SU-DHL-6 (cell line): ENCODE measurements around the gene CFAP107.
"Not testable (repeated sequence)": the region's sequence is repeated elsewhere in the genome, so short reads cannot be mapped to it uniquely, and the experiment has no call there.

Source experiments
- H2AFZ ChIP-seq: fragments of 200-600 bp; sonication (generic); 2 replicates; pipeline ENCODE4 v1.6.1; 2014; ENCODE audit warnings: low read depth, mild to moderate bottlenecking, moderate library complexity, mixed read lengths, antibody characterized with exemption, low read length; ENCODE audit not compliant: severe bottlenecking
- H3F3A ChIP-seq: fragments of 200-600 bp; shearing (Covaris generic); 2 replicates; pipeline ENCODE4 v1.6.0; 2016; ENCODE audit warnings: antibody characterized with exemption, mild to moderate bottlenecking; ENCODE audit not compliant: insufficient read depth
- H3K27ac ChIP-seq: fragments of 200-600 bp; sonication (generic); 2 replicates; pipeline ENCODE4 v1.5.1; 2016; ENCODE audit warnings: low read depth, mild to moderate bottlenecking, low read length, moderate library complexity, mixed read lengths
- H3K27me3 ChIP-seq: fragments of 200-600 bp; sonication (generic), shearing (Covaris generic); 2 replicates; pipeline ENCODE4 v1.6.0; 2014; ENCODE audit warnings: mild to moderate bottlenecking, low read length
- H3K36me3 ChIP-seq: fragments of 200-600 bp; sonication (generic); 2 replicates; pipeline ENCODE4 v1.6.1; 2014; ENCODE audit warnings: mild to moderate bottlenecking, low read length, mixed read lengths
- H3K4me2 ChIP-seq: fragments of 300-600, 200-600 bp; shearing (Covaris generic), sonication (generic); 2 replicates; pipeline ENCODE4 v1.6.0; 2014; ENCODE audit warnings: low read length, low read depth, mild to moderate bottlenecking; ENCODE audit not compliant: poor library complexity, severe bottlenecking
- H3K4me3 ChIP-seq: fragments of 200-600 bp; sonication (generic); 2 replicates; pipeline ENCODE4 v1.5.1; 2014; ENCODE audit warnings: antibody characterized with exemption, low read length, mild to moderate bottlenecking, mixed read lengths; ENCODE audit not compliant: insufficient read depth, poor library complexity, severe bottlenecking
- H3K79me2 ChIP-seq: fragments of 200-600 bp; sonication (generic); 2 replicates; pipeline ENCODE4 v1.6.1; 2014; ENCODE audit warnings: mild to moderate bottlenecking, low read length, moderate library complexity; ENCODE audit not compliant: insufficient read depth
- H3K9ac ChIP-seq: fragments of 200-600 bp; sonication (generic); 2 replicates; pipeline ENCODE4 v1.7.0; 2014; ENCODE audit warnings: mild to moderate bottlenecking, low read length
- H3K9me2 ChIP-seq: fragments of 200-600 bp; sonication (generic); replicated peaks from 2 replicates; pipeline ENCODE4 v1.6.1; 2014; ENCODE audit warnings: low read length; ENCODE audit not compliant: insufficient read depth
- H3K9me3 ChIP-seq: fragments of 200-600 bp; sonication (generic); 2 replicates; pipeline ENCODE4 v1.6.1; 2014; ENCODE audit warnings: low read length, mixed read lengths; ENCODE audit not compliant: insufficient read depth
- H4K20me1 ChIP-seq: fragments of 200-600 bp; sonication (generic); 2 replicates; pipeline ENCODE4 v1.6.1; 2014; ENCODE audit warnings: low read depth, mild to moderate bottlenecking, antibody characterized with exemption, low read length, moderate library complexity, mixed read lengths
- CTCF ChIP-seq: fragments of 200-600 bp; sonication (generic); IDR thresholded peaks from one replicate; pipeline ENCODE4 v1.5.1; 2017; ENCODE audit warnings: antibody characterized with exemption, mild to moderate bottlenecking, low read length, moderate library complexity; ENCODE audit not compliant: insufficient read depth, poor library complexity, severe bottlenecking
- EZH2phosphoT487 ChIP-seq: fragments of 200-600 bp; sonication (generic), shearing (Covaris generic); conservative IDR thresholded peaks from 2 replicates; pipeline ENCODE4 v1.6.1; 2018; ENCODE audit warnings: mild to moderate bottlenecking, antibody characterized with exemption, low read length, moderate library complexity, mixed read lengths

The CFAP107 gene

GRCh38 chr1:12778061-12778460 lies 32.1 kb downstream of the CFAP107 start:
- Histone ChIP-seq H3K9me3 (no peaks in the 10 kb centered on the region), H3K9me2 (no peaks in the 10 kb centered on the region), H3K79me2 (no peaks in the 10 kb centered on the region), H3K27ac (no peak overlapping the region), H3K36me3 (no peaks in the 10 kb centered on the region), H3K9ac (no peak overlapping the region), H3K4me2 (no peak overlapping the region), H3F3A (no peaks in the 10 kb centered on the region), H4K20me1 (no peaks in the 10 kb centered on the region), H2AFZ (no peak overlapping the region), H3K4me3 (no peak overlapping the region), H3K27me3 (no peaks in the 10 kb centered on the region)
- no peak for TF ChIP-seq CTCF
- TF ChIP-seq EZH2phosphoT487, result no peak

GRCh38 chr1:12778907-12779306 lies 32.9 kb downstream of the CFAP107 start:
- Histone ChIP-seq H3K27ac (no peak overlapping the region), H3K36me3 (no peaks in the 10 kb centered on the region), H3K79me2 (no peaks in the 10 kb centered on the region), H3K4me3 (no peak overlapping the region), H3K9ac (no peak overlapping the region), H3K9me3 (no peaks in the 10 kb centered on the region), H2AFZ (no peak overlapping the region), H4K20me1 (no peaks in the 10 kb centered on the region), H3K4me2 (no peak overlapping the region), H3K9me2 (no peaks in the 10 kb centered on the region), H3K27me3 (no peaks in the 10 kb centered on the region), H3F3A (no peaks in the 10 kb centered on the region)
- TF ChIP-seq CTCF (no peak), EZH2phosphoT487 (no peak)

- not testable (repeated sequence) for H3F3A ChIP-seq, H3K27me3 ChIP-seq, H3K4me3 ChIP-seq
Observed at GRCh38 chr1:12781488-12781887, 35.5 kb downstream of the CFAP107 start.

GRCh38 chr1:12783783-12784182 lies 37.8 kb downstream of the CFAP107 start:
- H3K9me3 ChIP-seq, H3K27me3 ChIP-seq, H3K27ac ChIP-seq, H3K79me2 ChIP-seq, H3K9ac ChIP-seq, H3K9me2 ChIP-seq, H3K4me3 ChIP-seq, H3K36me3 ChIP-seq, H2AFZ ChIP-seq, H4K20me1 ChIP-seq, H3F3A ChIP-seq, H3K4me2 ChIP-seq: not testable (repeated sequence)

More at GRCh38 chr1:12781488-12781887, 35.5 kb downstream of the CFAP107 start:
- not testable (repeated sequence) for H3K27ac ChIP-seq, H2AFZ ChIP-seq, H3K36me3 ChIP-seq, H3K9ac ChIP-seq, H3K4me2 ChIP-seq, H3K9me2 ChIP-seq, H3K9me3 ChIP-seq, H4K20me1 ChIP-seq, H3K79me2 ChIP-seq

- H3K4me3 ChIP-seq, H4K20me1 ChIP-seq, H3K9ac ChIP-seq, H3K9me2 ChIP-seq, H3K79me2 ChIP-seq, H2AFZ ChIP-seq, H3K4me2 ChIP-seq, H3K27me3 ChIP-seq, H3F3A ChIP-seq, H3K36me3 ChIP-seq, H3K27ac ChIP-seq, H3K9me3 ChIP-seq: not testable (repeated sequence)
Observed at GRCh38 chr1:12784729-12785128, 38.7 kb downstream of the CFAP107 start.

GRCh38 chr1:12791097-12791496 lies 45.1 kb downstream of the CFAP107 start, which contains the start of gene PRAMEF1:
PRAMEF1 (plus strand) TSS chr1:12791397; CDS start chr1:12793228, 1,831 bp downstream.
- not testable (repeated sequence) for H4K20me1 ChIP-seq, H3K9me2 ChIP-seq, H3K36me3 ChIP-seq, H3K4me2 ChIP-seq, H3K27ac ChIP-seq, H3K9me3 ChIP-seq, H3K27me3 ChIP-seq, H3F3A ChIP-seq, H3K9ac ChIP-seq, H3K4me3 ChIP-seq, H2AFZ ChIP-seq, H3K79me2 ChIP-seq
